Measurements from ENCODE around the gene INSRR.

INSRR gene

DNA sequence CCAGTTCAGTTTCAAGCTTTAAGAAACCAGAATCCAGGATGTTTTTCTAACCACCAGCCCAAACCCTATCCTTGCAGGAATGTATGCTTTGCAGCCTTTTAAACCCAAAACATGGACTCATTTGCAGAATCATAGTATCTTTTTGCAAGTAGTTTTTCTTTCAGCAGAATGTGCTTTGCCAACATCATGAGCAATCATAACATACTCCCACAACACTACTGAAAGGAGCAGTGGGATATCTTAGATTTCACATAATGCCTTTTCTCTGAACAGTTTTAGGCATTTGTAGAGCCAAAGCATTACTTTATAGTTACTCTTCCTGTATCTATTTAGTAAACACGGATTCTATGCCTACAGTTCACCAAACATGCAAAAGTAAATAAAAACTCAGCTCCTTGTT, 32.3 kb downstream of the INSRR start:
- DNase-seq: no peak

DNA sequence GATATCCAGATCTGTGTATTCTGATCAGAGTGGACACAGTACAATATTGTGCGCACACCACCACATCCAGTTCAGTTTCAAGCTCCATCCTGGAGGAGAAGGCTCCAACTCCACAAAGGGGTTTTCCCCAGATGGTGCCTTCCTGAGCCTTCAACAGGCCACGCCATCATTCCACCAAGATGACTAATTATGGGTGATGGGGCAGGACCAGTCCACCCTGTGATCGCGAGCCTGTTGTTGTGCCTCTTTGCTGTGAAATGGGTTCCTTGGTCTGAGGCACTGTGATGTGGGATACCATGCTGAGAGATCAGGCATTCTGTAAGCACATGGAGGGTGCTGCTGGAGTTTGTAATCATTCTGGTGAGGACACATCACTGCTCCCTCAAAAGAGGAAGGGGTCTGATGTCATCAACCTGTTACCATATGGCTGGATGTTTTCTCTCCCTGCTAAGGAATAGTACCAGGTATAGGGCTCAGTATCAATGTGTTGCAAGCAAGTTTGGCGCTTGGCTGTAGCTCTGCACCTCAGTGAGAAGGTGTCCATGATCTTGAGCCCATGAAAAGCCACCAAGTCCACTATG, 35.6 kb downstream of the INSRR start:
- DNase-seq: no peak

DNA sequence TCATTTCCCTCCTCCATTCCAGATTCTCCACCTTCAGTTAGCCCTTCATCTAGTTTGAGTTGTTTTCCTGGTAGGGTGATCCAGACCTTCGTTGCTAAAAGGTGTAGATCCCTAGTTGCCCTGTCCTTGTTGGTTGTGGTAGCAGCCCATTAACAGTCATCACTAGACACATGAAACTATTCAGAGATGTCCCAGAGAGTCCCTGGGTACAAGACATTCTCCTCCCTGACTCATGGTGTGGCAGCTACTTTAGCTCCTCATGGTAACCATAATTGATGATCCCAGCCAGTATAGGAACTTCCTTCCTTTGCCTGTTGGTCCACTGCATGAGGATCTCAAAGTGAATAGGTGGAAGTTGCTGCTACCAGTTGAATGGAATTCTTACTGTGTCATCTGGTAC, 36.2 kb downstream of the INSRR start:
- DNase-seq: no peak

DNA sequence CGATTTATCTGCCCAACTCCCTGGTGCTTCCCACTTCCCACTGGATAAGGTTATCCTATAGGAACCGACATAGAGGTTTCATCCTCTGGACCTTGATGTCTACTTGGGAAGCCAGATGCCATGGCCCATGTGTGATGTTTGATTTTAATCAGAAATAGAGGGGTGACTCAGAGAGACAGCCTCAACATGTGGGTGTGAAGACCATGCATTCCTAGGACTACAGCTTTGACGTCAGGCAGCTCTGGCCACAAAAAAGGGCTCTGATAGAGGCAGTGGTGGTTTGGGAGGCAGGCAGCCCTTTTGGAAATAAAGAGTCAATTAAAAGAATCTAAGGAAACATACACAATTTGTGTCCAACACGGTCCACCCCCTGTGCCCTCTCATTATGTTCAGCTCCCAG, 37.1 kb downstream of the INSRR start:
- peak in 1 of 5 experiments; percentile 66 for DNase-seq

DNA sequence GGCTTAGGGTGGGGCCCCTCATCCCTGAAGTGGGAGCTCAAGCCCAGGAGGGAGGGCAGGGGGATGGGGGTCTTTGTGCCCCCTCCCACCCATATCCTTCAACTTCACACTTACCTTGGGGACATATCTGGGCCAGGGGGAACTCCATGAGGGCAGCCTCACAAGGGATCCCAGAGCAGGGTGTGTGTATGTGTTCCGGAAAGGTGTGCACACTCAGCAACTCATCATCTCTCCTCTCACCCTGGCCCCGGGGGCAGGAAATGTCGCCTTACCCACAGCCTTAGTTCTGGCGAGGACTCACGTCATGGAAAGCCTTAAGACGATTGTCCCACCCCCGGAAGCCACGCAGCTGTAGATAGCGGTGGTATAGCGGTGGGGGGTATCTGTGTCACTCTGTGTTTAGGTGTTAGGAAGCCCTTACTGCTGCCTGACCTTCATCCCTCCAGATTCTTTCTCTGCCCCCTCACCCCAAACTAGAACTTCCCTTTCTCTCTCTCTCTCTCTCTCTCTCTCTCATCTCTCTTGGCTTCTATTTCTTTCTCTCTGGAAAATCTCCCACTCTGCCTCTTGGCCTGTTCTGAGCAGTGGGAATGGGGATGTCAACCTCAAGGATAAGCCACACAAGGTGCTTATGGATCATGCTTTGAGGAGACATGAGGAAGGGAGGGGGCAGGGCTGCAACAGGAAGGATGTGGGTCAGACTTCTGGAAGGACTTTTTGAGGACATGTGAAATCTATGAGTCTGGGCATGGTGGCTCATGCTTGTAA, 42.2 kb downstream of the INSRR start, which contains the start of gene SH2D2A:
TSS of gene SH2D2A (minus strand) at position 288 of the 768 bp plus-strand sequence. CDS start at position 148, 140 bp downstream.
- DNase-seq: peak; percentile 77 to 99 (median 94)

DNA sequence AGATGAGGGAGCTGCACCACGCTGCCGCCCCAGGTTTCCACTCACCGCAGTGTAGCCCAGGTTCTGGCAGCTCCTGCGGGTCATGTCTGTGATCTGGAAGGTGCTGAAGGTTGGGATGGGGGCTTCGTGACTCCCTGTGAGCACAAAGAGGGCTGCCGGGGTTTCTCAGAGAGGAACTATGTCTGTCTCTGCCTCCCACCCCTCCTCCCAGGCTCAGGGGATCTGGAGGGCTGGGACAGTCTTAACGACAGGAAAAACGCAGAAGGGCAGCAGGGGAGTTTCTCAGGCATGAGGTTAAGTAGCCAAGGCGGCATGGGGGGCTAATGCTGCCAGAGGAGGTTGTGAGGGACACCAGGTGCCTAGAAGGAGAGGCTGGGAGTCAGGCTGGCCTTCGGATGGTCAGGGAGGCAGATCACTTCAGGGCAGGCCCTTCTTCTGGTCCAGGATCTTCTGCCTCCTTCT, 42.9 kb downstream of the INSRR start:
- DNase-seq: peak in 1 of 5 experiments; percentile 43

DNA sequence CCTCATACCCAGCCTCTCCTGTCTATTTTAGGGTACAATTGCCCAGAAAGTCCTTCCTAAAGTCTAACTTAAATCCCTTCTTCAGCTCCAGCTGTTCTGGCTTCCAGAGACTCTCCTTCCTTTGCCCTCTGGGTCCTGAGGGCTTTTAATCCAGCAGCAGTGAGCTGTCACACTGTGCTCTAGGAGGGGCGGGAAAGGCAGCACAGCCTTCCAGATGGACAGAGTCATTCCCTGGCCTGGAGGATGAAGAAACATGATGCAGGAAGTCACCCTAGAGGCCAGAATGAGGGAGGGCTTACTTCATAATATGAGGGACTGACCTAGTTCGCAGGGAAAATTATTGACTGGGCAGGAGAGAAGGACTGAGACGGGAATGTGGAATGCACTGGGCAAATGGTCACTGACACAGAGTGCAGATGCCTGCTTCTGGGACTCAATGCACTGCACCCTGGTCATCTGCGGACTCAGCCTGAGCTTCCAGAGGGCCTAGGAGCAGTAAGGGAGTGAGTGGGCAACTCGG, 43.5 kb downstream of the INSRR start:
- no peak for DNase-seq

DNA sequence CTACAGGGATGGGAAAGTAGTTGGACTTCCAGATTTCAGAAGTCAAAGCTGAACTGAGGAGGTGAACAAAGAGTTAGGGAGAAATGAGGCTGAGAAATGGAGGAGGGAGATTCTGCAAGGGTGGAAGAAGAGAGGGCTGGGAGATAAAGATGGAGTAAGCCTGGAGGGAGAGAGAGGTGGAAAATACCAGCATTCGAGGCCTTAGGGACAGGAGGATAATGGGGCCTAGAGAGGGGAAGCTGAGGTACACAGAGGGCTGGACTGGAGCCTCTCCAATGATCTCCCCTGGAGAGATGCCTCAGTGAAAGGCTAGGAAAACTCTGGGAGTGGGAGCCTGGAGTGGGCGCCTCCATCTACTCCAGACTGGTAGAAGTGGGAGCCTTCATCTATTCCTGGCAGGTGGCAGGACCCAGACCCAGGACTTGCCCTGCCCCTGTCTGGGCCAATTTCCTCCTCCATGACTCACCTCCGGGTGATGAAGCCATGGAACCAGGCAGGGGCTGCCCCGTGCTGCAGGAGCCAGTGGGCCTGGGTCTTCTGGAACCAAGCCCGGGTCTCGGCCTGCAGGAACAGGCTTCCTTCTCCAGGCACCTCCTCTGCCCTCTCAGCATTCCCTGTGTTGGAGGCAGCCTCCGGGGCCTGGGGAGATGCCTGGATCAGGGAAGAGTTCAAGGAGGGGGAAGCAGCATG, 44.2 kb downstream of the INSRR start:
- peak in 2 of 5 experiments; percentile 32 to 50 for DNase-seq

DNA sequence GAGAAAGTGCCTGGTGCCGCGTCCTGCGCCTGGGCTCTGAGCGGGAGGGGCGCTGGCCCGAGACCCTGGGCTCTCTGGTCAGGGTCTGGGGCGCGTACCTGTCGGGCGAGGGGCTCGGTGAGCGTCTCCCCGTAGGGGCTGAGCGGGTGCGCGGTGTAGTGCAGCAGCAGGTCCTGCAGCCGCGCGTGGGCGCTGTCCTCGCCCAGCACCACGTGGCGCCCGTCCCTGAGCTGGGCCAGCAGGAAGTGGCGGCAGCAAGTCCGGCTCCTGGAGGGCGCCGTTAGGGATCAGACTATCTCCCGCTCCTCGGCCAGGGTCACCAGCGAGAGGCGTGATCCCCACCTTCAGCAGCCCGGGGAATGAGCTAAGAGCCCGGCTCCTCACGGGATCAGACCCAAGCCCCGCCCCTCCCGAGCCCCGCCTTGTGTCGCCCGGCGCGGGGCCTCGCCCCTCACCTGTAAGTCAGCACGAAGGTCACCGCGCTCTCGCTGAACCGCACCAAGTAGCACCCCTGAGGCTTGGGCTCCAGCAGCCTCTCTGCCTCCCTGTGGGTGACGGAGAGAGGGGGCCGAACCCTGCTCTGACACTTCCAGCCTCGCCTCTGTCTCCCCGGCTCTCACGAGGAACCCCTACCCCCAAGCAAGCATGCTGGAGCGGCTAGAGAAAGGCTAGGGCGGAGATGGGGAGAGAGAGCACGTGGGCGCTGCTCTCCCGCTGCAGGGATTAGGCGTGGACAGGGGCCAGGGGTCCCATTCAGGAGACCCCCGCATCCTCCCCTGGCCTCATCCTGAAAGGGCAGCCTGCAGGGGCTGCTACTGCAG, 45.0 kb downstream of the INSRR start:
- peak; percentile 48 to 86 (median 72) for DNase-seq

DNA sequence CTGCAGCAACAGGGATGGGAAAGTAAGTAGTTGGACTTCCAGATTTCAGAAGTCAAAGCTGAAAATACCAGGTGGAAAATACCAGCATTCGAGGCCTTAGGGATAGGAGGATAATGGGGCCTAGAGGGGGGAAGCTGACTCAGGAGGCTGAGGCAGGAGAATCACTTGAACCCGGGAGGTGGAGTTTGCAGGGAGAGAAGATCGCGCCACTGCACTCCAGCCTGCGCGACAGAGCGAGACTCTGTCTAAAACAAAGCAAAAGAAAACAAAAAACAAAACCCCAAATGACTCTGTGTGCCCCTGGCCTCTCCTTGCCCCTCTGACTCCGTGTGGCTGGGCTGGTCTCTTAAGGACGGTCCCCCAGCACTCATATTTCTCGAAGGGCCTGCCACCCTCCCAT, 45.6 kb downstream of the INSRR start:
- DNase-seq: no peak

DNA sequence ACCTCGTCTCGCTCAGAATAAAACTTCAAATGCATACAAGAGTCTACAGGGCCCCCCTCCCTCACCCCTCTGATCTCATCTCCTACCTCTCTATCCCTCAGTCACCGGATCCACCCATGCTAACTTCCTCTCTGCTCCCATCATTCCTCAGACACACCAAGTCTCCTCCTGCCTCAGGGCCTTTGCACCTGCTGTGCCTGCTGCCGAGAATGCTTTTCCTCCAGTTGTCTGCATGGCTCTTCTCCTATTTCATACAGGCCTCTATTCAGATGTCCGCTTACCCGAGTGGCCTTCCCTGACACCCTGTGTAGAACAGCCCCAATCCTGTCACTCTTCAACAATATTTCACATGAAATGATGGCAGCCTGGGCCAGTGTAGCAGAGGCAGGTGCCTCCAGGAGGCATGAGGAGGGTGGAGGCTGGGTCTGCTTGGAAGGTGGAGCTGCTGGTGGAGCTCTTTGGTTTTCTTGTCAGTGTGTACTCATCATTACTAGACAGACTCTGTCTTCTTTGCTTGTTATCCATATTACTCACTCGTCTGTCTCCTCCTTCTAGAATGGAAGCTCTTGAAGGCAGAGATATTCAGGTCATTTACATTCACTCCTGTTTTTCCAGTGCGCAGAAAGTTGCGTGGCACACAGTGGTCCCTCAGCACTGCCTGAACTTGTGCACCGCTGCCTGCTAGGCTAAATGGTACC, 46.5 kb downstream of the INSRR start:
- DNase-seq: no peak

DNA sequence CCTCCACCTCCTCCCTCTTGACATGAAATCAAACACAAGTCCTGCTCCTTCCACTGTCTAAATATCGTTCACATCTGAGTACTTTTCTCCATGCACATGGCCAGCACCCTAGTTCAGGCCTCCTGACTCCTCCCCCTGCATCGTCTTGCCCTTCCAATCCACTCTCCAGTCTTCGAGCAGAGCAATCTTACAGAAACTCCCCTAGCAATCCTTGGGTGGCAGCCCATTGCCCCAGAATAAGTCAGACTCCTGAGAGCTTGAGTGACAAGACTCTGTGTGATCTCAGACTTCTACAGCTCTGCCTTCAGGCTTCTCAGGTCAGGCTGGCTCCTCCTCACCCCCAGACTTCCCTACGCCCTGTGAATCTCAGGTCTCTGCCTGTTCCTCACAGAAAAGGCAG, 47.7 kb downstream of the INSRR start:
- DNase-seq: no peak

DNA sequence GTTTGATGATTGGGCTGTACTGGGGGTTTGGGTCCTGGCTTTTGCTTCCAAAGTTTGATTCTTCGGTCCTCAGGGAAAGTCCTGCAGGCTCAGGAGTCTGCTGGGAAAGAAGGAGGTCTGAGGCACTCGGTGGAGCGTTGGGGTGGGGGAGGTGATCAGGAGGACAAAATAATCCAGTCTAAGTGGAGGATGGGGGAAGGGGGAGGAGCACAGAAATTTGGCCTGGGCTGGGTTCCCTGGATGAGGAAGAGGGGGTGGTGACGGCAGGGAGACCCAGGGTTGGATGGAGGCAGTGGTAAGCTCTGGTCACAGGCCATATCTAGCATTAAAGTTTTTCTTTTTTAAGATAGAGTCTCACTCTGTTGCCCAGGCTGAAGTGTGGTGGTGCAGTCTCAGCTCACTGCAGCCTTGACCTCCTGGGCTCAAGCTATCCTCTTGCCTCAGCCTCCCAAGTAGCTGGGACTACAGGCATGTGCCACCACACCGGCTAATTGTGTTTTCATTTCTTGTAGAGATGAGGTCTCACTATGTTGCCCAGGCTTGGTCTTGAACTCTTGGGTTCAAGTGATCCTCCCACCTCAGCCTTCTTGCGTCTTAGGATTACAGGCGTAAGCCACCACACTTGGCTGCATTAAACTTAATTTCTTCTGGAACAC, 49.1 kb downstream of the INSRR start:
- no peak for DNase-seq

DNA sequence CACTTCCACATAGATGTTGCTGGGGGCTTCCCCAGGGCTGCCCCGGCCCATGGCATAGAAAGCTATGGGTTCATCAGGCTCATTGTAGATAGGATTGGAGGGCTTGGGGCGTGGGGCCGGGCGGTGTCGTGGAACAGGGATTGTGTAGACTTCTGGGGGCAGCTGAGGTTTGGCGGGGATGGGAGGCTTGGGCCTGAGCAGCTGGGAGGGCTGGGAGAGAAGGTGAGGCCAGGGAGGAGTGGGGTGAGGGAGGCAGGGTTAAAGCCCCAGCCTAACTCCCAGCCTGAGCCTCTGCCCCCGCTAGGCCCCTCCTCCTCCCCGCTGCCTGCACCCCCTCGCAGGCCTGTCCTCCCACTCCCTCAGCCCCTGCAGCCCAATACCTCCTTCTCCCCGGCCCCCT, 49.6 kb downstream of the INSRR start:
- DNase-seq: no peak

DNA sequence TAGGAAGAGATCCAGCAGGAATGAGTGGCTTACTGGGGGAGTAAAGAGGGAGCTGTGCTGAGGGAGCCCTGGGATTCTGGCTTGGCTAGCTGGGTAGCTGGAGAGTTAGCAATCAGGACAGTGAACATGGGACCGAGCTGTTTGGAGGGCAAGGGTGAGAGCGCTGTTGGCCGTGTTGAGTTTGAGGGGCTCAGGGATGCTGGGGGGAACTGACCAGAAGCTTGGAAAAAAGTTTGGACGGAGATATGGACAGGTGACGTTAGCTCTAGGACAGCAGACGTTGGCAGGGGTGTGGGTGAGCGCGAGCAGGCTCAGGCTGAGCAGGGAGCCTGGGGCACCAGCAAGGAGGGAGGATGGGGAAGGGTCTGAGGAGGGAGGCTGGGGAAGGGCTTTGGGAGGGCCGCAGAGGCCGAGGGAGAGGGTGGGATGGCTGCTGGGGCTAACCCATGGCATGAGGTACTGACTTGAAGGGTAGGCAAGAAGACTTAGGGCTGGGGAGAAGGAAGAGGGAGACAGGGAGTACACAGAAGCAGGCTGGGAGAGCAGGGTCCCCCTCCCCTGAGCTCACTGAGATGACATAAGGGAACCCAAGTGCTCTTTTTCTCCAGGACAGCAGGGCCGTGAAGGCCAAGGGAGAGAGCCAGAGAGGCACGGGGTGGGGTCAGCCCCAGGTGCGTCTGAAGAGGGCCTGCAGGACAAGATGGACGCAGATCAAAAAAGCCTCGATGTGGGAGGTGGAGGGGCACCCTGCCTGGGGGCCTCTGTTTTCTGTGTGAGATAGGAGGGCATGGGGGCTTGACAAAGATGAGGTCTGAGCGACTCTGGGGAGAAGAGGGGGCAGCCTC, 50.5 kb downstream of the INSRR start:
- no peak for DNase-seq

DNA sequence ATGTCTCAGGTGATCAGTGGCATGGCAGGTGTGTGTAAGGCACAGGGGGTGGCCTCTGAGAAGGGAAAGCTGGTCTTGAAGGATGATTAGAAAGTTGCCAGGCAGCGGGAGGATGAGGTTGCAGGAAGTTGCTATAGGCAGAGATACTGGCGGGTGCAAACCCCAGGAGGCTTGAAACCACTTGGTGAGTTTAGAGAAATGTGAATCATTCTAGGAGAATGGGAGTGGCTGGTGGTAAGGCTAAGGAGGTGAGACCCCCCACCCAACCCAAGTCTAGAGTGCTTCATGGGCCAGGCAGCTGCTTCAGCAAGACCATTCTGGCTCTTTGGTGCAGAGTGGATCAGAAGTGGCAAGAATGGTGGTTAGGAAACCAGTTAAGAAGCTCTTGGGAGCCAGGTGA, 51.3 kb downstream of the INSRR start:
- peak in 2 of 5 experiments; percentile 15 to 82 for DNase-seq

DNA sequence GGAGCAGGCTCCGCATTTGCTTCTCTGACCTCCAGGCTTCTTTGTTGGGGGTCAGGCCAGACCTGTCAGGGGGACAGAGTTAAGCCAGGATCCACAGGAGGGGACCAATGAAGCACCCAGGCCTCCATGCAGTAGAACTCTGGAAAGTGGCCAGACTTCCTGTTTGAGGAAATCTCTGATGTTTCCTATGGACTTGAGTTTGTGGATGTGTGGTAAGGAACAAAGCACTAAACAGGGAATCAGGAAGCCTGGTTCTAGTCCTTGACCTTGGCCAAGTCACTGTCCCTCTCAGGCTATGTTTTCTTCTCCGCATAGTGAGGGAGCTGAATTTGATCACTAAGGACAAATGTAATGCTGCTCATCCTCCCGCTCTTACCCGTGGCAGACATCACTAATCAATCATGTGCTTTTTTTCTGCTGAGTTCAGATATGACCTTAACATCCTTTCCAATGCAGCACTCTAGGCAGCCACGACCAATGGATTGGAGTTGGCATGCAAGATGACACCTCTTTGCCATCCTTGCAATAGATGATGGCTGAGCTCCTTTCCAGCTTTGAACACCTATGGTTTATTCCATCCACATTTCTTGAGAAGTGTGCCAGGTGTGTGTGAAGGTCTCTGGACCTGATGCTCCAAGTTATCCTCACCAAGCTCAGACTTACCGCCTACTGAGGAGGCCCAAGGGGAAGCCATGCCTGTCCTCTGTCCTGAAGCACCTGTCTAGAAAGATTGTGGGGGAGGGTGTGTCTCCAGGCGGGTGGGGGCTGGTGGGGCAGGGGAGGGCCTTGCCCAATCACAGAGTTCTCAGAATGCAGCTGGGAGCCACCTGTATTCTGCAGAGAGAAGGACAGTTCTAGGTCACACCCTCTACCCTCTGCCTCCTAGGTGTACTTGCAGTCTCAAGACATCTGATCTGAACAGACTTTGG, 52.1 kb downstream of the INSRR start:
- no peak for DNase-seq

DNA sequence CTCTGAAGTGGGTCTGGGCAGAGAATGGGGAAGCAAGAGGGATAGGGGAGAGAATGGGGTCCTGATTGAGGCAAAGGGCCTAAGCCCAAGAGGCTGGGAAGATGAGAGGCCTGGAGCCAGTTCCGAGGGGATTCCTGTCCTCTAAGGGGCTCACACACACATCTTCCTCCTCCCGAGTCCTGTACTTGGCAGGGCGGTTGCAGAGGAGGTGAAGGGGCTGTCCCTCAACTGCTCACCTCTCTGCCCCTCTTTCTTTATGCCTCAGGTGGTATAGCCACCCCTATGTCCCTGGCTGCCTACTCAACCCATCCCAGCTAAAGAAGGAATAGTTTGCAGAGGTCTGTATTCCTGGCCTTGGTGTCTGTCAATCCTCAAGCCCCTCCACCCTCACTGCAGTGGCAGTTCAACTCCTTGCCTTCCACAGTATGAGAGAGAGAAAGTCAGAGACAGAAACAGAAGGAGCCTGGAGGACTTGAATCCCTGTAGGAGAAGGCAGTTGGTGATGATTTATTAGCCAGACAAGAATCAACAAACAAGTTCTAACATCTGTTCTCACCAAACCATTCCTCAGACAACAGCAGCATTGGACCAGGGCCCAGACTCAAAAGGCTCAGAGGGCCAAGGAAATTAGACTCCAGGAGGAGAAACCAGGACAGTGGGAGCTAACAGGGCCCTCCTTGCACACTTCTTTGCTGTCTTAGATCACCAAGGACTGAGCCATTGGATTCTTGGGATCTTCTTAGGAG, 53.0 kb downstream of the INSRR start:
- no peak for DNase-seq
